K562 (cell line): ENCODE data around the gene MARK4. TPM values are rescaled to one million over a fixed set of nuclear protein-coding genes. Genes with fewer than 3 reads are reported as not detected.

Experiments
- BRF2 ChIP-seq: IDR thresholded peaks from 3 replicates; pipeline ENCODE4 v1.6.1; 2011; ENCODE audit warnings: borderline replicate concordance, mild to moderate bottlenecking; ENCODE audit not compliant: insufficient read length, insufficient read depth
- CEBPB ChIP-seq: fragments of 450-650 bp; IDR thresholded peaks from 2 replicates; pipeline ENCODE4 v1.6.1; 2016; ENCODE audit warnings: missing genetic modification characterization, missing compliant biosample characterization
- CTCF ChIP-seq, 3 experiments: IDR thresholded peaks in 2 of 3; conservative IDR thresholded peaks in 1 of 3; 2 replicates each; pipeline ENCODE4 v1.5.1; 2011 to 2012; ENCODE audit warnings: low read length in 3 of 3, mild to moderate bottlenecking in 3 of 3, control low read depth in 2 of 3, improper control_type of control experiment in 1 of 3, inconsistent platforms in 1 of 3, low read depth in 1 of 3, mixed read lengths in 1 of 3, moderate library complexity in 1 of 3; ENCODE audit not compliant: insufficient read depth in 2 of 3
- ETV1 ChIP-seq: fragments of 450-650 bp; conservative IDR thresholded peaks from 2 replicates; pipeline ENCODE4 v1.6.1; 2016; ENCODE audit warnings: missing genetic modification characterization, control low read depth, low read depth, missing compliant biosample characterization
- FOXK2 ChIP-seq, 2 experiments: fragments of 450-650 bp; IDR thresholded peaks in 1 of 2; conservative IDR thresholded peaks in 1 of 2; 2 replicates each; pipeline ENCODE4 v1.6.1; 2016; ENCODE audit warnings: low read depth in 2 of 2, mild to moderate bottlenecking in 1 of 2
- GATAD2A ChIP-seq: fragments of 450-650 bp; IDR thresholded peaks from 2 replicates; pipeline ENCODE4 v1.6.1; 2017
- KLF13 ChIP-seq: fragments of 450-650 bp; IDR thresholded peaks from 2 replicates; pipeline ENCODE4 v1.6.1; 2016; ENCODE audit warnings: missing genetic modification characterization, low read depth, mild to moderate bottlenecking, missing compliant biosample characterization, moderate library complexity, borderline replicate concordance
- LARP7 ChIP-seq: fragments of 450-650 bp; IDR thresholded peaks from 2 replicates; pipeline ENCODE4 v1.6.1; 2016
- MAZ ChIP-seq, 2 experiments: fragments of 450-650 bp in 1 of 2; sonication (generic) in 1 of 2; formaldehyde crosslinking; IDR thresholded peaks in 1 of 2; conservative IDR thresholded peaks in 1 of 2; 2 replicates each; pipeline versions ENCODE4 v1.4.0 to v1.5.0; 2020; ENCODE audit warnings: mild to moderate bottlenecking in 1 of 2, missing genetic modification reagents in 1 of 2
- MEIS2 ChIP-seq: fragments of 450-650 bp; IDR thresholded peaks from 2 replicates; pipeline ENCODE4 v1.6.1; 2014; ENCODE audit warnings: mild to moderate bottlenecking; ENCODE audit not compliant: partially characterized antibody
- MNT ChIP-seq, 2 experiments: fragments of 450-650 bp; conservative IDR thresholded peaks; 2 replicates each; pipeline ENCODE4 v1.6.1; 2017; ENCODE audit warnings: mild to moderate bottlenecking in 2 of 2, moderate library complexity in 2 of 2
- POLR2G ChIP-seq: fragments of 200-400 bp; formaldehyde crosslinking; IDR thresholded peaks from 2 replicates; pipeline ENCODE4 v1.6.1; 2017; ENCODE audit warnings: low read depth, mild to moderate bottlenecking, antibody characterized with exemption, low read length, moderate library complexity
- TCF7 ChIP-seq: sonication (generic); IDR thresholded peaks from 2 replicates; pipeline ENCODE4 v1.6.1; 2016; ENCODE audit warnings: antibody characterized with exemption, borderline replicate concordance
- ZFPM2 ChIP-seq: fragments of 250-450 bp; sonication (Bioruptor Pico); IDR thresholded peaks from 2 replicates; pipeline ENCODE4 v1.5.1; 2022; ENCODE audit warnings: mild to moderate bottlenecking
- ZNF165 ChIP-seq: fragments of 250-450 bp; sonication (Bioruptor Pico); IDR thresholded peaks from 2 replicates; pipeline ENCODE4 v1.4.0; 2020; ENCODE audit warnings: borderline replicate concordance
- ZNF239 ChIP-seq: fragments of 250-450 bp; sonication (Bioruptor Pico); IDR thresholded peaks from 2 replicates; pipeline ENCODE4 v1.4.0; 2020; ENCODE audit warnings: mild to moderate bottlenecking
- polyA plus RNA-seq, 8 experiments: library from polyadenylated mRNA; depleted of rRNA in 4 of 8; stranded (reverse) in 5 of 8; unstranded in 3 of 8; fragments of >200 nt; fragmentation: Nextera tagmentation in 2 of 8; fragmentation: Illumina TruSeq in 1 of 8; extraction: Ambion mirVana in 2 of 8; extraction: Trizol in 1 of 8; gene quantifications; 2 replicates each; pipeline versions ENCODE4 v1.2.1 to v1.2.3, GENCODE V29; 2011 to 2014; ENCODE audit warnings: inconsistent platforms in 1 of 8, missing spikeins in 1 of 8
- total RNA-seq, 7 experiments: library from RNA; depleted of rRNA in 6 of 7; stranded (reverse); fragments of >200 nt in 6 of 7; fragmentation: Illumina TruSeq in 2 of 7; extraction: Trizol in 2 of 7; gene quantifications; 2 replicates each; pipeline versions ENCODE4 v1.2.1 to v1.2.3, GENCODE V29; 2011 to 2021; ENCODE audit warnings: low replicate concordance in 1 of 7
- TF ChIP-seq, protein P1 (sequence below), 2 experiments: IDR thresholded peaks in 1 of 2; conservative IDR thresholded peaks in 1 of 2; 2 replicates each; pipeline ENCODE4 v1.6.1; 2016; ENCODE audit warnings: low read depth in 2 of 2, mild to moderate bottlenecking in 1 of 2, missing compliant biosample characterization in 1 of 2, missing genetic modification characterization in 1 of 2, moderate library complexity in 1 of 2
- TF ChIP-seq, protein P2 (sequence below): fragments of 450-650 bp; formaldehyde crosslinking; conservative IDR thresholded peaks from 2 replicates; pipeline ENCODE4 v1.4.0; 2022; ENCODE audit warnings: mild to moderate bottlenecking, missing genetic modification characterization

Gene MARK4
- total and polyA plus RNA-seq, 9 of the 15 experiments (the other 6 are each of a cell fraction or from before 2014, with no cell fraction given) = 0.52 to 29.4 (median 8.6) TPM

DNA sequence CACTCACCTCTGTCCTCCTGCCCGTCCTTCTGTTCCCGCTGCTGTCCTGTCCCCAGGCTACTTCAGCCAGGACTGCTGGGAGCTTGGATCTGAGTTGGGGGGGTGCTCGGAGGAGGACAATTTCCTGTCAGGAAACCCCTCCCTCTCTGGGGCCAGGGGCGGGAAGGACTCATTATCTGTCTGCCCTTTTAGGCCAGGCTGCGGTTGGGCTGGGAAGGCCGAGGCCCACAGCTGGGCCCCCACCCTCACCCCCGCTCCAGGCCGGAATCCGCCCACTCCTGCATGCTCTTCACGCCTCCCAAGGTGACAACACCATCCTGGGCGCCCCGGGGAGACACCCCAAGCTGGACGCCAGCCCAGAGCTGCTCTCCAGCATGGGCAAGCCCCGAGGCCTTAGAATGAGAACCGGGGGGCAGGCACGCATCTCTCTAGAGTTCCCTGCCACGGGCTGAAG, 5.7 kb upstream of the MARK4 start, which contains the start of gene EXOC3L2 (continued):
- TF ChIP-seq BRF2 (no peak), ZFPM2 (CRISPR knock-in tag) (no peak), MNT (conservative IDR thresholded peaks at IDR 0.05) (peak in 1 of 2 experiments; percentile 69; a peak in 2 of 4 replicates), KLF13 (tag) (peak; percentile 71; the same call in 1 of the 2 replicates), LARP7 (no peak), MAZ (CRISPR knock-in tag; conservative IDR thresholded peaks at IDR 0.05 in 1 of 2, IDR thresholded peaks at IDR 0.05 in 1 of 2) (peak; percentile 83 to 88), MEIS2 (no peak), GATAD2A (no peak), ETV1 (tag) (peak; percentile 65), CEBPB (tag) (no peak), ZNF239 (CRISPR knock-in tag) (no peak), ZNF165 (CRISPR knock-in tag) (no peak), TCF7 (no peak), FOXK2 (conservative IDR thresholded peaks at IDR 0.05 in 1 of 2, IDR thresholded peaks at IDR 0.05 in 1 of 2; ENCODE audit: low read depth in 2 of 2) (0 out of 4 replicates have a peak, but pooled peaks of 1 of the 2 experiments have one; percentile 8), POLR2G (peak; percentile 59), CTCF (IDR thresholded peaks at IDR 0.05 in 2 of 3, conservative IDR thresholded peaks at IDR 0.05 in 1 of 3; ENCODE audit: insufficient read depth in 2 of 3, low read depth in 1 of 3, low read length in 3 of 3) (no peak)
- TF ChIP-seq, protein P1, sequence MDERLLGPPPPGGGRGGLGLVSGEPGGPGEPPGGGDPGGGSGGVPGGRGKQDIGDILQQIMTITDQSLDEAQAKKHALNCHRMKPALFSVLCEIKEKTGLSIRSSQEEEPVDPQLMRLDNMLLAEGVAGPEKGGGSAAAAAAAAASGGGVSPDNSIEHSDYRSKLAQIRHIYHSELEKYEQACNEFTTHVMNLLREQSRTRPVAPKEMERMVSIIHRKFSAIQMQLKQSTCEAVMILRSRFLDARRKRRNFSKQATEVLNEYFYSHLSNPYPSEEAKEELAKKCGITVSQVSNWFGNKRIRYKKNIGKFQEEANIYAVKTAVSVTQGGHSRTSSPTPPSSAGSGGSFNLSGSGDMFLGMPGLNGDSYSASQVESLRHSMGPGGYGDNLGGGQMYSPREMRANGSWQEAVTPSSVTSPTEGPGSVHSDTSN (CRISPR knock-in tag; IDR thresholded peaks at IDR 0.05; ENCODE audit: low read depth) = no peak
- TF ChIP-seq, protein P1 (tag; conservative IDR thresholded peaks at IDR 0.05; ENCODE audit: low read depth) = no peak
- TF ChIP-seq, protein P2, sequence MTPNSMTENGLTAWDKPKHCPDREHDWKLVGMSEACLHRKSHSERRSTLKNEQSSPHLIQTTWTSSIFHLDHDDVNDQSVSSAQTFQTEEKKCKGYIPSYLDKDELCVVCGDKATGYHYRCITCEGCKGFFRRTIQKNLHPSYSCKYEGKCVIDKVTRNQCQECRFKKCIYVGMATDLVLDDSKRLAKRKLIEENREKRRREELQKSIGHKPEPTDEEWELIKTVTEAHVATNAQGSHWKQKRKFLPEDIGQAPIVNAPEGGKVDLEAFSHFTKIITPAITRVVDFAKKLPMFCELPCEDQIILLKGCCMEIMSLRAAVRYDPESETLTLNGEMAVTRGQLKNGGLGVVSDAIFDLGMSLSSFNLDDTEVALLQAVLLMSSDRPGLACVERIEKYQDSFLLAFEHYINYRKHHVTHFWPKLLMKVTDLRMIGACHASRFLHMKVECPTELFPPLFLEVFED = no peak
